Panc1 (cell line): ENCODE measurements around the gene DENND11. TPM values are rescaled to one million over a fixed set of nuclear protein-coding genes. Genes with fewer than 3 reads are reported as not detected.

ENCODE experiments used
- ATAC-seq: fragments of 200-7000 bp; cut with Tn5 transposase; 2 replicates; pipeline ENCODE4 v1.9.1; 2020; ENCODE audit warnings: mild to moderate bottlenecking, moderate library complexity
- BruUV-seq: library from RNA; stranded (reverse); fragments of 400-500 nt; replicated peaks from 2 replicates; lab custom pipeline; 2021; lab: Mats Ljungman, UMichigan
- CTCF ChIA-PET: fragments of 300-600 bp; sonication (Branson Sonifier 250); formaldehyde crosslinking; loops from one replicate; lab custom pipeline; 2022; ENCODE audit warnings: antibody characterized with exemption; lab: Charles Lee
- POLR2A ChIA-PET: fragments of 300-600 bp; sonication (Branson Sonifier 250); formaldehyde crosslinking; loops from one replicate; lab custom pipeline; 2022; ENCODE audit warnings: antibody characterized with exemption; lab: Charles Lee
- DNase-seq: peaks from one replicate; pipeline ENCODE4 v3.0.0-alpha.2; 2010; ENCODE audit warnings: low read depth, low spot score
- H3K27ac ChIP-seq: 2 replicates; pipeline ENCODE4 v1.5.1; 2011; ENCODE audit warnings: mild to moderate bottlenecking, low read length, inconsistent platforms
- H3K27me3 ChIP-seq: fragments of 200-500 bp; sonication (Bioruptor generic); 2 replicates; pipeline ENCODE4 v1.6.0; 2014; ENCODE audit warnings: low read length, inconsistent platforms; ENCODE audit not compliant: control insufficient read depth, insufficient read depth
- H3K36me3 ChIP-seq: fragments of 200-500 bp; sonication (Bioruptor generic); 2 replicates; pipeline ENCODE4 v1.5.1; 2014; ENCODE audit warnings: inconsistent platforms, mild to moderate bottlenecking, low read length, moderate library complexity; ENCODE audit not compliant: control insufficient read depth, insufficient read depth
- H3K4me1 ChIP-seq: 2 replicates; pipeline ENCODE4 v1.5.1; 2011; ENCODE audit warnings: inconsistent platforms, mild to moderate bottlenecking, low read length, moderate library complexity; ENCODE audit not compliant: control insufficient read depth, insufficient read depth
- H3K4me3 ChIP-seq, 2 experiments: 2 replicates each; pipeline ENCODE4 v1.5.1; 2011 to 2012; ENCODE audit warnings: low read depth in 2 of 2, low read length in 2 of 2, mild to moderate bottlenecking in 2 of 2, inconsistent platforms in 1 of 2, moderate library complexity in 1 of 2
- H3K9me3 ChIP-seq: fragments of 200-500 bp; sonication (Bioruptor generic); 2 replicates; pipeline ENCODE4 v1.5.1; 2014; ENCODE audit warnings: low read depth, mild to moderate bottlenecking, inconsistent platforms, low read length, moderate library complexity; ENCODE audit not compliant: control insufficient read depth, insufficient read depth
- CTCF ChIP-seq: fragments of 450-650 bp; IDR thresholded peaks from 2 replicates; pipeline ENCODE4 v1.5.1; 2017; ENCODE audit warnings: mild to moderate bottlenecking
- POLR2AphosphoS5 ChIP-seq: IDR thresholded peaks from 2 replicates; pipeline ENCODE4 v1.6.1; 2012; ENCODE audit warnings: mild to moderate bottlenecking, low read depth, low read length, moderate library complexity
- REST ChIP-seq, 2 experiments: IDR thresholded peaks; 2 replicates each; pipeline ENCODE4 v1.6.1; 2011 to 2012; ENCODE audit warnings: low read depth in 2 of 2, control low read depth in 1 of 2, low read length in 1 of 2, mild to moderate bottlenecking in 1 of 2, moderate library complexity in 1 of 2; ENCODE audit not compliant: insufficient read depth in 1 of 2
- SIN3A ChIP-seq: IDR thresholded peaks from 2 replicates; pipeline ENCODE4 v1.6.1; 2012; ENCODE audit warnings: low read depth, mild to moderate bottlenecking, low read length, moderate library complexity, borderline replicate concordance; ENCODE audit not compliant: insufficient read depth
- TCF7L2 ChIP-seq: IDR thresholded peaks from 2 replicates; pipeline ENCODE4 v1.6.1; 2011; ENCODE audit warnings: mild to moderate bottlenecking, low read depth, low read length, inconsistent platforms
- in situ Hi-C: cut with HindIII; loops from 2 replicates; pipeline ENCODE4 v1.10.0; 2016; ENCODE audit warnings: low sequenced_read_pairs, low pct_unique_long_range_greater_than_20kb
- intact Hi-C: fragments of 100-400 bp; cut with micrococcal nuclease; formaldehyde crosslinking; loops from one replicate; pipeline ENCODE4 v1.10.0; 2022; ENCODE audit not compliant: unreplicated experiment
- total RNA-seq: library from RNA; stranded (reverse); gene quantifications from one replicate; pipeline ENCODE4 v1.2.1, GENCODE V29; 2021; ENCODE audit not compliant: unreplicated experiment

DENND11 gene
- total RNA-seq, 1 experiment from 2014 or later = 10.4 TPM

- ChIA-PET CTCF (no interaction called here), POLR2A (no interaction called here)
- TF ChIP-seq SIN3A (no peak), POLR2AphosphoS5 (no peak), CTCF (no peak), REST (IDR thresholded peaks at IDR 0.05; ENCODE audit: insufficient read depth in 1 of 2, low read depth in 2 of 2, low read length in 1 of 2) (no peak), TCF7L2 (no peak)
- H3K36me3 ChIP-seq = no peaks in the 10 kb centered on the region
- H3K27ac ChIP-seq = no peak overlapping the region
- H3K4me1 ChIP-seq = peaks cover 3% of the 10 kb centered on the region; the same call in 1 of the 2 replicates
- no peak for ATAC-seq
- H3K9me3 ChIP-seq = no peaks in the 10 kb centered on the region
- in situ Hi-C loops (no loop called here), intact Hi-C loops (no loop called here)
- BruUV-seq = no TSS peak
- DNase-seq = no peak
- H3K4me3 ChIP-seq = peak overlapping the region in 1 of 2 experiments; percentile 67; a peak in 1 of 4 replicates
- H3K27me3 ChIP-seq = peaks cover 10% of the 10 kb centered on the region
These were observed 926 bp upstream of the DENND11 start for GRCh38 chr7:141702892-141703291.

- TF ChIP-seq REST (IDR thresholded peaks at IDR 0.05; ENCODE audit: insufficient read depth in 1 of 2, low read depth in 2 of 2, low read length in 1 of 2) (no peak), TCF7L2 (no peak), POLR2AphosphoS5 (no peak)
- peak; percentile 75 for ATAC-seq
- Histone ChIP-seq H3K4me3 (peak overlapping the region; percentile 57 to 59), H3K4me1 (peaks cover 3% of the 10 kb centered on the region; the same call in 1 of the 2 replicates), H3K27ac (no peak overlapping the region), H3K36me3 (no peaks in the 10 kb centered on the region), H3K9me3 (no peaks in the 10 kb centered on the region), H3K27me3 (peaks cover 10% of the 10 kb centered on the region)
- ChIA-PET CTCF (no interaction called here), POLR2A (no interaction called here)
- intact Hi-C loops = no loop called here
- no TSS peak for BruUV-seq
- in situ Hi-C loops = no loop called here
- DNase-seq = no peak
These were observed 398 bp downstream of the DENND11 start for GRCh38 chr7:141701489-141702046.
